Heart right ventricle (tissue), 16 donors: ENCODE measurements around the gene HOXD9. TPM values are rescaled to one million over a fixed set of nuclear protein-coding genes. Genes with fewer than 3 reads are reported as not detected.

Source experiments
- ATAC-seq, 8 donors: fragments of 200-7000 bp; cut with Tn5 transposase; one replicate each; pipeline ENCODE4 v1.9.1; 2020; ENCODE audit warnings: mild to moderate bottlenecking in 8 of 8, moderate library complexity in 8 of 8, moderate number of reproducible peaks in 1 of 8
- DNase-seq, 2 donors: peaks; one replicate each; pipeline ENCODE4 v3.0.0-alpha.2; 2020
- H3K27ac ChIP-seq, 10 donors: fragments of 200-600 bp; sonication (generic) in 2 of 10; one replicate each; pipeline versions ENCODE4 v1.5.0 to v1.8.0; 2020 to 2022; ENCODE audit warnings: mild to moderate bottlenecking in 3 of 10
- H3K27me3 ChIP-seq, 7 donors: fragments of 200-600 bp; one replicate each; pipeline ENCODE4 v1.8.0; 2021 to 2022; ENCODE audit warnings: mild to moderate bottlenecking in 2 of 7
- H3K36me3 ChIP-seq, 9 donors: fragments of 200-600 bp; sonication (generic) in 1 of 9; one replicate each; pipeline versions ENCODE4 v1.5.0 to v1.8.0; 2020 to 2022; ENCODE audit warnings: mild to moderate bottlenecking in 2 of 9
- H3K4me1 ChIP-seq, 9 donors: fragments of 200-600 bp; sonication (generic) in 1 of 9; one replicate each; pipeline versions ENCODE4 v1.5.0 to v1.8.0; 2020 to 2022; ENCODE audit warnings: mild to moderate bottlenecking in 4 of 9
- H3K4me3 ChIP-seq, 10 donors: fragments of 200-600 bp; sonication (generic) in 2 of 10; one replicate each; pipeline versions ENCODE4 v1.5.0 to v1.8.0; 2020 to 2022; ENCODE audit warnings: mild to moderate bottlenecking in 7 of 10, moderate library complexity in 2 of 10
- H3K9me3 ChIP-seq, 11 donors: fragments of 200-600 bp in 10 of 11; sonication (generic) in 2 of 11; one replicate each; pipeline versions ENCODE4 v1.5.0 to v1.8.0; 2013 to 2022; ENCODE audit warnings: mild to moderate bottlenecking in 2 of 11, control low read depth in 1 of 11, moderate library complexity in 1 of 11
- WGBS, 2 donors: extraction: QIAGEN DNeasy Blood & Tissue Kit; methylation state at CpG; one replicate each; pipeline ENCODE4 v1.1.7; 2013; ENCODE audit warnings: inconsistent platforms in 1 of 2; 5-methylcytosine and 5-hydroxymethylcytosine counted together
- intact Hi-C, 10 donors: fragments of 100-400 bp; cut with DNase I; formaldehyde crosslinking; loops; one replicate each; pipeline versions ENCODE4 v1.11.1 to v1.14.2; 2022
- polyA plus RNA-seq, 2 donors: library from polyadenylated mRNA; stranded (reverse); fragments of 200-250 nt; gene quantifications; one replicate each; pipeline ENCODE4 v1.2.3, GENCODE V29; 2013
- total RNA-seq, 10 donors: library from RNA; stranded (reverse); fragmentation: NEBNext Ultra II Directional in 3 of 10; extraction: Animal tissue kit (Norgen Biotek cat#: 25700) in 3 of 10; gene quantifications; one replicate each; pipeline versions ENCODE4 v1.2.1 to v1.2.4, GENCODE V29; 2021 to 2023
- TF ChIP-seq, protein P1 (sequence below), 9 donors: fragments of 200-600 bp; sonication (generic) in 2 of 9; IDR thresholded peaks; one replicate each; pipeline versions ENCODE4 v1.5.0 to v1.8.0; 2021 to 2022; ENCODE audit warnings: antibody characterized with exemption in 9 of 9, mild to moderate bottlenecking in 5 of 9, moderate library complexity in 1 of 9
- donor health status: Arrhythmogenic right ventricular cardiomyopathy.
- donor health status: ischemic (EF 13 %, LVEDD 7.1; RV severe dilation, severe dysfunction).
- donor health status: healthy with polysubstance abuse.
- donor health status: DM: no; HTN: yes; CAD: no.
- donor health status: DM: no; HTN: no; CAD: no.
- donor health status: ischemic (EF 25% LVEDD 6.9; RV normal size, moderate dysfunction).
- donor health status: ischemic (EF 25% LVEDD 5.7; RV mildly dilated, moderate dysfunction).
- donor health status: healthy.
- donor health status: DM: yes; HTN: yes; CAD: no.
- donor health status: Ischemic cardiomyopathy.
- donor health status: ischemic (EF 35%, LVEDD 5.7; RV mildly dilated, moderate dysfunction).
- donor health status: nonischemic (EF 11% LVEDD 7.7; RV severe dilation, severe dysfunction).
- donor health status: DM: yes; HTN: yes; CAD: no.
- donor health status: PGD.
- donor health status: ischemic (EF 29% LVEDD 5.4; RV normal size, mild dysfunction).
- donor health status: nonischemic (EF 23%, LVEDD 6.1; RV moderate dilation, normal function).

The HOXD9 gene
- total and polyA plus RNA-seq, 12 donors: 0.15 to 0.29 (median 0.22) TPM; not detected in 8

DNA sequence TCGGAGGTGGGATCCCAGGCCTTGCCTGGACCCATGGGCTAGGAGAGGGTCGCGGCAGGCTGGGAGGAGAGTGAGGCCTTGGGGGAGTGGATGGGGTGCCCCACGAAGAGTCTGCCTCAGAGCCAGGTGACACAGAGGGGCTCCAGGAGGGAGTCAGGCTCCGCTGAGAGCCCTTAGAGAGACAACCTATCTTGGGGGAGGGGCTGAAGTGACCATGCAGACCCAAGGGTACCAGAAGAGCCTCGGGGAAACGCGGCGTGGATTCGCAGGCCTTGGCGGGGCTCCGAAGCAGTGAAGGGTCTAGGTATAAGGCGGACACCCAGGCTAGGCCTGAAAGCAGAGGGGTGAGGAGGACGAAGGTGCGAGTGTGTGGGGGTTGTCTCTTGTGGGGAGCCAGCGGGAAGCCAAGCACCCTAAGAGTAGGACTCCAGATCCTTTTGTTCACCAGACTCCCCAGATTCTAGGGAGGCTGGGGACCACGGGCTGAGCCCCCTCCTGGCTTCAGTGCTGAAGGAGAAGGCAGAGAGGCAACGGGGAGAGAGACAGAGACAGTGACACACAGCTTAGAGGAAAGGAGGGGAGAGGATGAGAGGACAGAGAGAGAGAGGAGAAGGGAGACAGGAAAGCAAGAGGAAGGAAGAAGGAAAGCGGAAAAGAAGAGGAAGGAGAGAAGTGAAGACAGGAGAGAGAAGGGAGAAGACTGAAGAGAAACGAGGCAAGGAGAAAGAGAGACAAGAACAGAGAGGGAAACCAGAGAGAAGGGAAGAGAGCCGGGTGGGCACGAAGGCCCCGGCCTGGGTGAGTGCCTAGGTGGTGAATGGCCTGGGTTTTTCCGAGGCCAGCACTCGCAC lies 16.6 kb upstream of the HOXD9 start:
- 4 to 10% methylated on average over 25 of the region's 25 CpGs for WGBS, 2 donors
- intact Hi-C loops: no loop called here
- H3K9me3 ChIP-seq: no peaks in the 10 kb centered on the region
- peaks cover 0 to 36% (median 22%) of the 10 kb centered on the region in 9 donors for H3K4me1 ChIP-seq
- H3K27ac ChIP-seq: no peak overlapping the region
- H3K27me3 ChIP-seq: peaks cover 66 to 99% (median 98%) of the 10 kb centered on the region in 7 donors
- TF ChIP-seq, protein P1, sequence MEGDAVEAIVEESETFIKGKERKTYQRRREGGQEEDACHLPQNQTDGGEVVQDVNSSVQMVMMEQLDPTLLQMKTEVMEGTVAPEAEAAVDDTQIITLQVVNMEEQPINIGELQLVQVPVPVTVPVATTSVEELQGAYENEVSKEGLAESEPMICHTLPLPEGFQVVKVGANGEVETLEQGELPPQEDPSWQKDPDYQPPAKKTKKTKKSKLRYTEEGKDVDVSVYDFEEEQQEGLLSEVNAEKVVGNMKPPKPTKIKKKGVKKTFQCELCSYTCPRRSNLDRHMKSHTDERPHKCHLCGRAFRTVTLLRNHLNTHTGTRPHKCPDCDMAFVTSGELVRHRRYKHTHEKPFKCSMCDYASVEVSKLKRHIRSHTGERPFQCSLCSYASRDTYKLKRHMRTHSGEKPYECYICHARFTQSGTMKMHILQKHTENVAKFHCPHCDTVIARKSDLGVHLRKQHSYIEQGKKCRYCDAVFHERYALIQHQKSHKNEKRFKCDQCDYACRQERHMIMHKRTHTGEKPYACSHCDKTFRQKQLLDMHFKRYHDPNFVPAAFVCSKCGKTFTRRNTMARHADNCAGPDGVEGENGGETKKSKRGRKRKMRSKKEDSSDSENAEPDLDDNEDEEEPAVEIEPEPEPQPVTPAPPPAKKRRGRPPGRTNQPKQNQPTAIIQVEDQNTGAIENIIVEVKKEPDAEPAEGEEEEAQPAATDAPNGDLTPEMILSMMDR (IDR thresholded peaks at IDR 0.05): no peak
- no peak overlapping the region for H3K4me3 ChIP-seq
- ATAC-seq (peak in 1 of 8 donors; percentile 28), DNase-seq (no peak)
- no peaks in the 10 kb centered on the region for H3K36me3 ChIP-seq

DNA sequence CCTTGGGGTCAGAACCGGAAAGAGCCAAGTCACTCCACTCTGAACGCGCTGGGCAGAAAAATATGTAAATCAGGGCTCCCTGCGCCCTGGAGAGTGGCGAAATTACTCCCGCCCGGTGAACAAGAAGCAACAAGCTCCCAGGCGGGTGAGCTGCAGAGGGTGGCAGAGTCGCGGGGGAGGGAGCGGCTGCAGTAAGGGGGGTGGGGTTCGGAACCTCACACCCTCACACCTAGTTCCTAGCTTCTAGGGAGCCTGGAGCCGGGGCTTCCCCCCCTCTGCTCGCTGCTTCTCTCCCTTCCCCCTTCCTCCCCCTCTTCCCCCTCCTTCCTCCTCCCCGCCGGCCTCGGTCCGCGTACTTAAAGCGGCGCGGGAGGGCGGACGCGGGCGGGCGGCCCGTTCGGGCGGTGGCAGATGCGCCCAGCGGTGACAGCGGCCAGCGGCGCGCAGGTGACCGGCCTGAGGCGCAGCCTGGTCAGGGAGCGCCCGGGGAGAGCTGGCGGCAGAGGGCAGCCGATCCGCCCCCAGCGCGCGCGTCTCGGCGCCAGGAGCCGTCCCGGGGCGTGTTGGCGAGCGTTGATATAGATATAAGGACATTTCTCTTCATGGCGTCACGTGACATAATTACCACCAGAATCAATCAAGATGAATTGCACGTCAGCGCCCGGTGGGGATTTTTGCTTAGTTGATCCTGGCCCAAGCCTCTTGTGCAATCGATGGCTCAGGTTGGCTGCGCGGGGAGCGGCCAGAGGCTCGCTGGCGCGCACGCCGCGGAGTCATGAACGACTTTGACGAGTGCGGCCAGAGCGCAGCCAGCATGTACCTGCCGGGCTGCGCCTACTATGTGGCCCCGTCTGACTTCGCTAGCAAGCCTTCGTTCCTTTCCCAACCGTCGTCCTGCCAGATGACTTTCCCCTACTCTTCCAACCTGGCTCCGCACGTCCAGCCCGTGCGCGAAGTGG lies 15.7 kb upstream of the HOXD9 start, which contains the start of gene HOXD11:
Gene HOXD11, plus strand, starts transcription at position 700 of the 959 bp plus-strand sequence. Its CDS starts 76 bp downstream, at position 776.
- DNase-seq: no peak
- peaks cover 56 to 99% (median 98%) of the 10 kb centered on the region in 7 donors for H3K27me3 ChIP-seq
- intact Hi-C loops: no loop called here
- peaks cover 0 to 36% (median 23%) of the 10 kb centered on the region in 9 donors for H3K4me1 ChIP-seq
- no peak for ATAC-seq
- H3K27ac ChIP-seq: no peak within 1 kb of the TSS
- no peaks in the 10 kb centered on the region for H3K36me3 ChIP-seq
- TF ChIP-seq, protein P1 (IDR thresholded peaks at IDR 0.05): no peak
- WGBS, 2 donors: 2 to 3% methylated on average over 80 to 85 of the region's 85 CpGs
- no peaks in the 10 kb centered on the region for H3K9me3 ChIP-seq
- H3K4me3 ChIP-seq: peak within 1 kb of the TSS in 5 of 10 donors; percentile 5 to 24 (median 12)

DNA sequence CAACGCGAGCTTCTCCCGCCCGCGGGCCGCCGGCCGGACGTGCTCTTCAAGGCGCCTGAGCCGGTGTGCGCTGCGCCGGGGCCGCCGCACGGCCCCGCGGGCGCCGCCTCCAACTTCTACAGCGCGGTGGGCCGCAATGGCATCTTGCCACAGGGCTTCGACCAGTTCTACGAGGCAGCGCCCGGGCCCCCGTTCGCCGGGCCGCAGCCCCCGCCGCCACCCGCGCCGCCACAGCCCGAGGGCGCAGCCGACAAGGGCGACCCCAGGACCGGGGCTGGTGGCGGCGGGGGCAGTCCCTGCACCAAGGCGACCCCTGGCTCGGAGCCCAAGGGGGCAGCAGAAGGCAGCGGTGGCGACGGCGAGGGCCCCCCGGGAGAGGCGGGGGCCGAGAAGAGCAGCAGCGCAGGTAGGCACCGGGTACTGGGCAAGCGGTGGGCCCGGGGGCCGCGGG lies 14.8 kb upstream of the HOXD9 start:
- Histone ChIP-seq H3K4me1 (peaks cover 0 to 36% (median 23%) of the 10 kb centered on the region in 9 donors), H3K9me3 (no peaks in the 10 kb centered on the region), H3K27me3 (peaks cover 58 to 99% (median 98%) of the 10 kb centered on the region in 7 donors), H3K4me3 (no peak overlapping the region), H3K27ac (no peak overlapping the region), H3K36me3 (no peaks in the 10 kb centered on the region)
- intact Hi-C loops: no loop called here
- TF ChIP-seq, protein P1 (IDR thresholded peaks at IDR 0.05): no peak
- ATAC-seq: no peak
- 2 to 4% methylated on average over 50 to 59 of the region's 59 CpGs for WGBS, 2 donors
- no peak for DNase-seq
